ENCODE measurements around the gene TOMM34.

TOMM34 gene

DNA sequence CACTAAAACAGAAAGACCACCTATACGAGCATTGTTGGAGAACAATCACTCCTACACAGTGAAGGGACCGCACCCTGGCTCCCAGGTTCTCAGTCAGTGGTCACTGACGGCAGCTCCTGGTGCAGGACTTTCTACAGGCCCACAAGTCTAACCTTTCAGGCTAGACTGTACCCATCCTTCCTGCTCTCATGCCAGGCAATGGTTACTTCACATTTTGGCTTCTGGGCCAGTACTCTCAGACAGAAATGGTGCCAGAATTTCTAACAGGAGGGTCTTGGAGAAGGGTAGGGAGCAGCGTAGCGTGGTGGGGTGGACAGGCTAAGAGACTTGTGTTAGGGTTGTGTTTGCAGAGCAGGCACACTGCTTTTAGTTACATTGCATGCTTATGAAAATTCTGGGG, 12.1 kb downstream of the TOMM34 start:
- TF ChIP-seq, protein P1, sequence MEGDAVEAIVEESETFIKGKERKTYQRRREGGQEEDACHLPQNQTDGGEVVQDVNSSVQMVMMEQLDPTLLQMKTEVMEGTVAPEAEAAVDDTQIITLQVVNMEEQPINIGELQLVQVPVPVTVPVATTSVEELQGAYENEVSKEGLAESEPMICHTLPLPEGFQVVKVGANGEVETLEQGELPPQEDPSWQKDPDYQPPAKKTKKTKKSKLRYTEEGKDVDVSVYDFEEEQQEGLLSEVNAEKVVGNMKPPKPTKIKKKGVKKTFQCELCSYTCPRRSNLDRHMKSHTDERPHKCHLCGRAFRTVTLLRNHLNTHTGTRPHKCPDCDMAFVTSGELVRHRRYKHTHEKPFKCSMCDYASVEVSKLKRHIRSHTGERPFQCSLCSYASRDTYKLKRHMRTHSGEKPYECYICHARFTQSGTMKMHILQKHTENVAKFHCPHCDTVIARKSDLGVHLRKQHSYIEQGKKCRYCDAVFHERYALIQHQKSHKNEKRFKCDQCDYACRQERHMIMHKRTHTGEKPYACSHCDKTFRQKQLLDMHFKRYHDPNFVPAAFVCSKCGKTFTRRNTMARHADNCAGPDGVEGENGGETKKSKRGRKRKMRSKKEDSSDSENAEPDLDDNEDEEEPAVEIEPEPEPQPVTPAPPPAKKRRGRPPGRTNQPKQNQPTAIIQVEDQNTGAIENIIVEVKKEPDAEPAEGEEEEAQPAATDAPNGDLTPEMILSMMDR (IDR thresholded peaks at IDR 0.05) = no peak

DNA sequence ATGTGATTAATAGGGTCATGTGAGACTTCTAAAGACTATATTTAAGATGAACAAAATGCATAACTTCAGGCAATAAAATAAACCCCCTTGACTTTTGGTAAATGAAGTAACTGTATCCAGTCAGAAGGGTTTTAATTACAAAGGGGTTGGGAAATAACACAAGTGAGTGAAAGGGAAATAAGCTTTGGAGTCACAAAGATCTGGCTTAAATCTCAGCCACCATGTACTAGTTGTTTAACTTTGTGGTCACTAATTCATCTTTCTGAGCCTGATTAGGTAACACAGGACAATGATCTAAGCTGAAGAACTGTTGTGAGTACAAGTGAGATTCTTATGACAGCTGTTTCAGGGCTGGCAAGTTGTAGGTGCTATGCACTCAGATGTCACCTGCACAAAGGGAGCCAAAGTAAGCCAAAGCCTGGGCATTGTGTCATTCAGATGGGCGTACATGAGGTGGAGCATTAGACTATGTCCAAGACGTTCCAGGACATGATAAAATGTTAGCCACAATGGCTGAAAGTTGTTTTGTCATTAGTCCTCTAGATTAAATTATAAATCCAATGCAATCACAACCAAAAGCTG, 13.8 kb downstream of the TOMM34 start:
- Histone ChIP-seq H3K4me3 (ENCODE audit: low read depth in 1 of 2, low read length in 1 of 2) (no peak overlapping the region), H3K9me3 (no peaks in the 10 kb centered on the region), H3K27ac (no peak overlapping the region), H3K36me3 (peaks cover 57% of the 10 kb centered on the region), H3K27me3 (no peaks in the 10 kb centered on the region), H3K4me1 (ENCODE audit: control insufficient read depth in 1 of 2, insufficient read depth in 1 of 2, low read depth in 1 of 2, low read length in 1 of 2) (peaks cover 7 to 10% of the 10 kb centered on the region in 2 experiments)
- TF ChIP-seq, protein P1 (IDR thresholded peaks at IDR 0.05) = no peak

More for the DNA sequence above, 12.1 kb downstream of the TOMM34 start:
- H3K4me3 ChIP-seq (ENCODE audit: low read depth in 1 of 2, low read length in 1 of 2) = no peak overlapping the region
- no peaks in the 10 kb centered on the region for H3K27me3 ChIP-seq
- H3K9me3 ChIP-seq = no peaks in the 10 kb centered on the region
- peaks cover 15 to 19% of the 10 kb centered on the region in 2 experiments for H3K4me1 ChIP-seq (ENCODE audit: control insufficient read depth in 1 of 2, insufficient read depth in 1 of 2, low read depth in 1 of 2, low read length in 1 of 2)
- H3K27ac ChIP-seq = peak overlapping the region; percentile 67
- H3K36me3 ChIP-seq = peaks cover 45% of the 10 kb centered on the region

DNA sequence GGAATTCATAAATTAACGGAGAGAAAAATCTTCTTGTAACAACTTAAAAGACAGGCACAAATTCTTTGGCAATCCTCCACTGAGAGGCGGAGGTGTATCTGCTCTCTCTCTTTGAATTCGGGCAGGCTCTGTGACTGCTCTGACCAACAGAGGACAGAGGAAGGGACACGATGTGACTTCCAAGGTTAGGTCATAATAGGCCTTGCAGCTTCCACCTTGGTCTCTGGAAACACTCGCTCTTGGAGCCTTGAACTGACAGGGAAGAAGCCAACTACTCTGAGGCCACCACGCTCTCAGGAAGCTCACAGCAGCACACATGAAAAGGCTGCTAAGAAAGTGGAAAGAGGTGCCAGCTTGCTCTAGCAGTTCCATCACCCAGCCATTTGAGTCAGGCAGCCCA, 14.9 kb downstream of the TOMM34 start:
- peaks cover 57% of the 10 kb centered on the region for H3K36me3 ChIP-seq
- TF ChIP-seq, protein P1 (IDR thresholded peaks at IDR 0.05) = no peak
- no peaks in the 10 kb centered on the region for H3K9me3 ChIP-seq
- H3K27me3 ChIP-seq = no peaks in the 10 kb centered on the region
- H3K4me1 ChIP-seq (ENCODE audit: control insufficient read depth in 1 of 2, insufficient read depth in 1 of 2, low read depth in 1 of 2, low read length in 1 of 2) = peaks cover 7 to 10% of the 10 kb centered on the region in 2 experiments
- H3K27ac ChIP-seq = no peak overlapping the region
- no peak overlapping the region for H3K4me3 ChIP-seq (ENCODE audit: low read depth in 1 of 2, low read length in 1 of 2)

DNA sequence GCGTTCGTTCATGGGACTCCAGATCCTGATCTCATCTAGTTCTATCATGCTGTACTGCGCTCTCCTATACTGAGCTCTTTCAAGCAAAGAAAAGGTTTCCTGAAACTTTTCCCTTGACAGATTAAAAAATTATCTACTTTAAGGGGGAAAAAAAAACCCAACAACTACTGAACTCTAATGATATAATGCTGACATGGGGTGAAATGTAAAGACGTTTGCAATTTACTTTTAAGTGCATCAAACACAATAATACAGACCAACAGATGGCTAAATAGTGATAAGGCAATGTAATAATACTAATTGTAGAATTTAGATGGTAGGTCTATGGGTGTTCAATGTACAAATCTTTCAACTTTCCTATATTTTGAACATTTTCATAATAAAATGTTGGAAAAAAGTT, 16.4 kb downstream of the TOMM34 start:
- Histone ChIP-seq H3K4me3 (ENCODE audit: low read depth in 1 of 2, low read length in 1 of 2) (no peak overlapping the region), H3K9me3 (no peaks in the 10 kb centered on the region), H3K36me3 (peaks cover 67% of the 10 kb centered on the region), H3K27ac (no peak overlapping the region), H3K4me1 (ENCODE audit: control insufficient read depth in 1 of 2, insufficient read depth in 1 of 2, low read depth in 1 of 2, low read length in 1 of 2) (peaks cover 7 to 10% of the 10 kb centered on the region in 2 experiments), H3K27me3 (no peaks in the 10 kb centered on the region)
- TF ChIP-seq, protein P1 (IDR thresholded peaks at IDR 0.05) = no peak

DNA sequence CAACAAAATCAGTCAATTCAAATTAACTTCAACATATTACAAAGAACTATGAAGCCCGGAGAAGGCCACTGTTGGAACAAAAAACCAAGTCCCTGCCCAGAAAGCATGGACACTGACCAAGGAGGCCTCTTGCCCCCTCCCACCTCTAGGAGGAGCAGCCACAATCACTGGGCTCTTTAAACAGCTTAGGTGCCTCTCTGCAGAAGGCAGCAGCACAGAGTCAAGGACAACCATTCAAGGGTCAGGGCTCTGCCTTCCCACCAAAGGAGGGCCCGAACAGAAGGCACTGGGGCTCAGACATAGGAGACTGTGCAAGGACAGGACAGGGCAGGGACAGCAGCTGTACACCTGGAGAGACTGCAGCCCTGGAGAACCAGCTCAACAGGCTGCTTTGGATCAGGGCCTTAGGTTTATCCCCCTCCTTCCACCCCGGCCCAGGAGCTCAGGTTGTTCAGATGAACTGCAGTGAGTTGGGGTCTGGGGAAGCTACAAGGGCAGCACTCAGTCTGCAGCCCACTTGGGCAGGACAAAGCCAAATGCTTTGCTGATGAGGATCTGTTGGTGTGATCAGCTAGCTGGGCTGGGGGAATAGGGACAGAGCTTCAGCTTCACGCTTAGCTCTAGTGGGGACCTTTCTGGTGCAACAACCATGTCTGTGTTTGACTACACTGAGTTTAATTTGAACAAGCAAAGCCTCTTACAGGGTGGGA, 17.8 kb downstream of the TOMM34 start:
- Histone ChIP-seq H3K4me1 (ENCODE audit: control insufficient read depth in 1 of 2, insufficient read depth in 1 of 2, low read depth in 1 of 2, low read length in 1 of 2) (peaks cover 6 to 7% of the 10 kb centered on the region in 2 experiments), H3K27ac (no peak overlapping the region), H3K4me3 (ENCODE audit: low read depth in 1 of 2, low read length in 1 of 2) (no peak overlapping the region), H3K27me3 (no peaks in the 10 kb centered on the region), H3K36me3 (peaks cover 81% of the 10 kb centered on the region), H3K9me3 (no peaks in the 10 kb centered on the region)
- TF ChIP-seq, protein P1 (IDR thresholded peaks at IDR 0.05) = no peak

All from neutrophil (primary cell).